Skeletal muscle tissue (tissue), 4 donors: Measurements from ENCODE around the gene HKDC1. TPM values are rescaled to one million over a fixed set of nuclear protein-coding genes. Genes with fewer than 3 reads are reported as not detected.

Experiments
- H3K27ac ChIP-seq: one replicate; pipeline ENCODE4 v1.7.0; 2013; ENCODE audit warnings: mild to moderate bottlenecking, low read depth, low read length, inconsistent platforms
- H3K27me3 ChIP-seq, 3 donors: one replicate each; pipeline ENCODE4 v1.7.0; 2013; ENCODE audit warnings: low read length in 3 of 3; ENCODE audit not compliant: control insufficient read depth in 3 of 3, insufficient read depth in 3 of 3
- H3K36me3 ChIP-seq, 3 donors: one replicate each; pipeline ENCODE4 v1.7.0; 2013; ENCODE audit warnings: low read length in 3 of 3; ENCODE audit not compliant: control insufficient read depth in 3 of 3, insufficient read depth in 3 of 3
- H3K4me1 ChIP-seq, 3 donors: one replicate each; pipeline ENCODE4 v1.7.0; 2013; ENCODE audit warnings: low read length in 3 of 3, mild to moderate bottlenecking in 3 of 3; ENCODE audit not compliant: control insufficient read depth in 3 of 3, insufficient read depth in 3 of 3
- H3K4me3 ChIP-seq, 3 donors: one replicate each; pipeline ENCODE4 v1.7.0; 2013; ENCODE audit warnings: low read length in 3 of 3
- H3K9ac ChIP-seq, 3 donors: one replicate each; pipeline ENCODE4 v1.7.0; 2013; ENCODE audit warnings: low read length in 3 of 3, mild to moderate bottlenecking in 3 of 3, moderate library complexity in 2 of 3, low read depth in 1 of 3
- H3K9me3 ChIP-seq, 3 donors: one replicate each; pipeline ENCODE4 v1.7.0; 2013; ENCODE audit warnings: low read length in 3 of 3; ENCODE audit not compliant: control insufficient read depth in 3 of 3
- total RNA-seq: library from RNA; depleted of rRNA; stranded (reverse); fragments of >200 nt; gene quantifications from one replicate; pipeline ENCODE4 v1.2.3, GENCODE V29; 2014
- donor health status: Osteomylitis.

The HKDC1 gene
- total RNA-seq, 1 donor from 2014 or later: not detected

DNA sequence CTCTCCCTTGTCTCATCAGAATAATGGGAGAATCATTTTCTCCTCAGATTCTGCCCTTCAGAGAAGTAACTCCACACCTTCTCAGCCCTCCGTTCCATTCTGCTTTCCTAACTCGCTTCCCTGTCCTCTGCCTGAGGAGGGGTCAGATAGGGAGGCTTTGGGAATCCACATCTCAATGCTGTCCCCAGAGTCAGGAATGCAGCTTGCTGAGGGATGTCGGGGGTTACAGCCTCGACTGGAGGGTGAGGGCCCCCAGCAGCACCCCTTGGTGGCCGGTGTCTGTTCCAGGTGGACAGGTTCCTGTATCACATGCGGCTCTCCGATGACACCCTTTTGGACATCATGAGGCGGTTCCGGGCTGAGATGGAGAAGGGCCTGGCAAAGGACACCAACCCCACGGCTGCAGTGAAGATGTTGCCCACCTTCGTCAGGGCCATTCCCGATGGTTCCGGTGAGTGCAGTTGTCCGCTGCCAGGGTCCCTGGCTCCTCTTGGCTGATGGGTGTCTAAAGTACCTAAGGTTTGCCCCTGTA is 6.9 kb downstream of the HKDC1 start:
- Histone ChIP-seq H3K4me1 (peaks cover 3 to 12% (median 7%) of the 10 kb centered on the region in 3 donors), H3K36me3 (no peaks in the 10 kb centered on the region), H3K4me3 (no peak overlapping the region), H3K9ac (no peak overlapping the region), H3K9me3 (no peaks in the 10 kb centered on the region), H3K27me3 (peaks cover 0 to 3% (median 0%) of the 10 kb centered on the region in 3 donors), H3K27ac (no peak overlapping the region)

DNA sequence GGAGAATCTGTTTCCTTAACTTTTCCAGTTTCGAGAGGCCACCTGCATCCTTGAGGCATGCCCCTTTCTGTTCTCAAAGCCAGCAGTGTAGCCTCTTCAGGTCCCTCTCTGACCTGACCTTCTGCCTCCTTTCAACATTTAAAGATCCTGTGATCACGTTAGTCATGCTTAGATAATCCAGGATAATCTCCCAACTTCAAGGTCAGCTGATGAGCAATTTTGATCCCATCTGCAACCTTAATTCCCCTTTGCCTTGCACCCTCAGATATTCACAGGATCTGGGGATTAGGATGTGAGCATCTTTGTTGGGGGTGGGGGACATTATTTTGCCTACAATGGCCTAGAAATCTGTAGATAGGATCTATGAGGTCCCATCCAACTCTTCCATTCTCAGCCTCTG is 8.0 kb downstream of the HKDC1 start:
- H3K9ac ChIP-seq: no peak overlapping the region
- H3K36me3 ChIP-seq: no peaks in the 10 kb centered on the region
- peaks cover 0 to 3% (median 0%) of the 10 kb centered on the region in 3 donors for H3K27me3 ChIP-seq
- H3K4me3 ChIP-seq: no peak overlapping the region
- H3K9me3 ChIP-seq: no peaks in the 10 kb centered on the region
- no peak overlapping the region for H3K27ac ChIP-seq
- H3K4me1 ChIP-seq: peaks cover 3 to 12% (median 7%) of the 10 kb centered on the region in 3 donors

DNA sequence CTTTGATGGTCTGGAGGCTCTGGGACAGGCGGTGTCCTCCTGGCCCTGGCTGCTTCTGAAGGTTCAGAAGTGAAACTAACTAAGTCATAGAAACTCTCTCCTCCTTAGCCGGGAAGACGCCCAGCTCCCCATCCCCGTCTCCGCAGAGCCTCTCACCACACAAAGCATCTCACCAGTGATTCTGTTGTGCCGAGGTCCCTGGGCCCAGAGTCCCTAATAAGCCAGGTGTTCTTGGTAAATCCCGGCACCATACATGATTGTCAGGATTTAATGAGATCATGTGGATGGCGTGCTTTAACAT is 9.4 kb downstream of the HKDC1 start:
- H3K36me3 ChIP-seq: no peaks in the 10 kb centered on the region
- H3K4me3 ChIP-seq: peak overlapping the region in 2 of 3 donors; percentile 22 to 23
- H3K4me1 ChIP-seq: peaks cover 3 to 12% (median 7%) of the 10 kb centered on the region in 3 donors
- H3K27ac ChIP-seq: no peak overlapping the region
- H3K27me3 ChIP-seq: peaks cover 0 to 3% (median 0%) of the 10 kb centered on the region in 3 donors
- H3K9me3 ChIP-seq: no peaks in the 10 kb centered on the region
- no peak overlapping the region for H3K9ac ChIP-seq

DNA sequence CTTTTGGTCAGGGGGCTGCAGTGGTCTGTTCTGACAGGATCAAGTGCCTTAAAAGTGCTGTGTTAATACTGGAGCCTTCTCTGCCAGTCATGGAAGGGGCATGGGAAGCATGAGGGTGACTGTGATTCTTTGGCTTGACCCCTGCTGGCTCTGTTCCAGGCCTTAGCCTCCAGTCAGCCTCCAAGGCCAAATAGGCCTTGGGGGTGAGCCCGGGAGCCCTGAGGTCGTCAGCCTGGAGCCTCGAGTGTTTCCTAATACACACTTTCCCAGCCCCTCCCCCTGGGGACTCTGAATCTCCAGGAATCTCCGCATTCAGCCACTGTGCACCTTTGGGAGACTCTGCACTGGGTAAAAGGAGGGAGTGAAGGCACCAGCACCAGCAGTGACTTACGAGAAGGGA is 10.0 kb downstream of the HKDC1 start:
- Histone ChIP-seq H3K27ac (no peak overlapping the region), H3K4me3 (no peak overlapping the region), H3K36me3 (no peaks in the 10 kb centered on the region), H3K9ac (no peak overlapping the region), H3K9me3 (no peaks in the 10 kb centered on the region), H3K4me1 (peaks cover 3 to 12% (median 7%) of the 10 kb centered on the region in 3 donors), H3K27me3 (peaks cover 0 to 3% (median 0%) of the 10 kb centered on the region in 3 donors)

DNA sequence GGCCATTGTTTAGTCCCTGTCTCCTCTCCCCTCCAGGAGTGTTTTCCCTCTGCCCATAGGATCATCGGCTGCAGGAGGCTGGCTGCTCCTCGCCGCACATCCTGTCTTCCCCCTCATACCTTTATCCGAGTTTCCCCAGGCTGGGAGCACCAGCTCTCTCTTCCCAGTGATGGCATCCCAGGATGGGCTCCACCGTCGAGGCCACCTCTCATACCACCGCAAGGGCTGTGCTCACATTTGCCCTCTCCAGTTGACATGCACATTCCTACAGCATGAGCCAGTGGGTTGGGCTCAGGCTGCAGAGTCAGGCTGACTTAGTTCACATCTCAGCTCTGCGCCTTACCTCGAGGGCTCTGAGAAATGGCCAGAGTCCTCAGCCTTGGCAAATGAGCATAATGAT is 12.1 kb downstream of the HKDC1 start:
- Histone ChIP-seq H3K4me3 (no peak overlapping the region), H3K27me3 (peaks cover 0 to 3% (median 0%) of the 10 kb centered on the region in 3 donors), H3K9me3 (no peaks in the 10 kb centered on the region), H3K36me3 (no peaks in the 10 kb centered on the region), H3K4me1 (peaks cover 0 to 12% (median 4%) of the 10 kb centered on the region in 3 donors), H3K27ac (no peak overlapping the region), H3K9ac (no peak overlapping the region)

DNA sequence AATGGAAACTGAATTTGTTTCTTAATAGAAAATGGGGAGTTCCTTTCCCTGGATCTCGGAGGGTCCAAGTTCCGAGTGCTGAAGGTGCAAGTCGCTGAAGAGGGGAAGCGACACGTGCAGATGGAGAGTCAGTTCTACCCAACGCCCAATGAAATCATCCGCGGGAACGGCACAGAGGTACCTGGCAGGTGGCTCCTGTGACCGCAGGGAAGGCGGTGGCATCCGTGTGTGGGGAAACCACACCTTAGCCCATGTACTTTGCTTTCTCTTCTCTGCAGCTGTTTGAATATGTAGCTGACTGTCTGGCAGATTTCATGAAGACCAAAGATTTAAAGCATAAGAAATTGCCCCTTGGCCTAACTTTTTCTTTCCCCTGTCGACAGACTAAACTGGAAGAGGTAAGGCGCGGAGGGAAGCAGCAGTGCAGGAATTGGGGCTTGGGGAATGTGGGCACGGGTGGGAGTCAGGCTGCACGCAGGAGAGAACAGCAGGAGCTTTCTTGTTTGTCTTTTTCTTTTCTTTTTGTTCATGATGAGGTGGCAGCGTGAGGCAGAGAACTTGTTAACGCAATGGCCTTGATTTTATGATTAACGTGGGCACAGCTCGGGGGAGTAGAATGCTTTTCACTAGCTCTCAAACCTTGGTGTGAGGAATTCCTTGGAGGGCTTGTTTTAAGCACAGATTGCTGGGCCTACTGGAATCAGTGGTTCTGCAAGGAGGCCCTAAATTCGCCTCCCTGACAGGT is 12.8 kb downstream of the HKDC1 start:
- no peaks in the 10 kb centered on the region for H3K36me3 ChIP-seq
- H3K27ac ChIP-seq: no peak overlapping the region
- no peak overlapping the region for H3K9ac ChIP-seq
- no peak overlapping the region for H3K4me3 ChIP-seq
- peaks cover 0 to 3% (median 0%) of the 10 kb centered on the region in 3 donors for H3K27me3 ChIP-seq
- peaks cover 0 to 12% (median 7%) of the 10 kb centered on the region in 3 donors for H3K4me1 ChIP-seq
- H3K9me3 ChIP-seq: no peaks in the 10 kb centered on the region

DNA sequence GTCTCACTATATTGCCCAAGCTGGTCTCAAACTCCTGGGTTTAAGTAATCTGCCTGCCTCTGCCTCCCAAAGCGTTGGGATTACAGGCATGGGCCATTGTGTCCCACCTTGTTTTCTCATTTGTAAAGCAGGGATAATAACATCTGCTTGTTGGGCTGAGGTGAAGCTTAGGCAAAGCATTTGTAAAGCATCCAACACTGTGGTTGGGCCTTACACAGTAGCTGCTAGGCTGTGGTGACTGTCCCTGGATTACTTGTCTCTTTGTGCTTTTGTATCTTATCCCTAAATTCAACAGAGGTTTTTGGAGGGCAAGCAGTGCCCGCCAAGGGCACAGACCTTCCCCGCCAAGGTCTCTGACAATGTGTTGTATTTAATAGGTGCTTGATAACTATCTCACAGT is 14.3 kb downstream of the HKDC1 start:
- Histone ChIP-seq H3K9ac (no peak overlapping the region), H3K27ac (no peak overlapping the region), H3K9me3 (no peaks in the 10 kb centered on the region), H3K36me3 (no peaks in the 10 kb centered on the region), H3K4me1 (peaks cover 0 to 5% (median 2%) of the 10 kb centered on the region in 3 donors), H3K4me3 (no peak overlapping the region), H3K27me3 (peaks cover 0 to 3% (median 0%) of the 10 kb centered on the region in 3 donors)

DNA sequence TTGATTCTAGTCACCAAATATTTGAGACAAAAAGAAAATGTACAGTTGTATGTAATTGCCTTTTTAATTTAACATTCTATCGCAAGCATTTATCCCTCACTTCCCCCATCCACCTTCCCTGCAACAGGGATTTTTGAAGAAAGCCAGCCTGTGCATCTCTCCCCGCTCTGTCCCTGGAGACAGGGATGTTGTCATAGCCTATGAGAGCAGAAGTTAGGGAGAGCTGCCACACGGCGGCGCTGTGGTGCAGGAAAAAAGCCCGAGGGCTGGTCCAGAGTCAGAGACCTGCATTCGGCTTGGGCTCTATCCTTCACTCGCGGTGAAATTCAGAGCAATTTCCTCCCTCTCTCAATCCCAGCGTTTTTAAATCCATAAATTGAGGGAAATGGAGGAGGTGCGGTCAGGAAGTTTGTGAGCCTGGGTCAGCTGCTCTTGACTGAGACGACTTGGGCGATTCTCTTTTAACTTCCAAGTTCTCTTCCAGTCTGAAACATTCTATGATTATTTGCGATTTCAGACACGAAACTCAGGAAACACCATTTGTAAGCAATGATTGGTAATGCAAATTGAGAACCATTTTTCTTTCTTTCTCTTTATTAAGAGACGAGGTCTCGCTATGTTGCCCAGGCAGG is 17.5 kb downstream of the HKDC1 start:
- H3K9me3 ChIP-seq: no peaks in the 10 kb centered on the region
- no peaks in the 10 kb centered on the region for H3K36me3 ChIP-seq
- H3K27ac ChIP-seq: no peak overlapping the region
- H3K4me1 ChIP-seq: peaks cover 0 to 4% (median 3%) of the 10 kb centered on the region in 3 donors
- no peaks in the 10 kb centered on the region for H3K27me3 ChIP-seq
- no peak overlapping the region for H3K9ac ChIP-seq
- no peak overlapping the region for H3K4me3 ChIP-seq

DNA sequence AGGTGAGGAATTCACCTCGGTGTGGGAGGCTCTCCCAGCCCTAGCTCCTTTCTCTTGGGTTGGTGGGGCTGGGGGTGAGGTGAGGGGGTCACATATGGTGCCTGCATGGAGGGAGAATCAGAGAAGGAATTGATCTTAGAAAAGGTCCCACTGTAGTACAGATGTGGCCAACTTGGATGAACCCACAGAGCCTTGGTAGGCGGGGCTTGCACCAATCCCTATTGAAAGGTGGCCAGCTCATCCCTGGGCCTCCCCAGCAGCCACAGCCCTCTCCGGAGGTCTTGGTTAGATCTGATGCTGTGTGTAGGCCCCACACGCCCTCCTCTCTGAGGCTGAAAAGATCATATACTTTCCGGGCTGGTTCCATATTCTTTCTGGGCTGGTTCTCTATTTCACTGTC is 19.0 kb downstream of the HKDC1 start:
- Histone ChIP-seq H3K9ac (no peak overlapping the region), H3K4me1 (peaks cover 0 to 4% (median 3%) of the 10 kb centered on the region in 3 donors), H3K36me3 (no peaks in the 10 kb centered on the region), H3K4me3 (no peak overlapping the region), H3K27me3 (no peaks in the 10 kb centered on the region), H3K27ac (no peak overlapping the region), H3K9me3 (no peaks in the 10 kb centered on the region)

DNA sequence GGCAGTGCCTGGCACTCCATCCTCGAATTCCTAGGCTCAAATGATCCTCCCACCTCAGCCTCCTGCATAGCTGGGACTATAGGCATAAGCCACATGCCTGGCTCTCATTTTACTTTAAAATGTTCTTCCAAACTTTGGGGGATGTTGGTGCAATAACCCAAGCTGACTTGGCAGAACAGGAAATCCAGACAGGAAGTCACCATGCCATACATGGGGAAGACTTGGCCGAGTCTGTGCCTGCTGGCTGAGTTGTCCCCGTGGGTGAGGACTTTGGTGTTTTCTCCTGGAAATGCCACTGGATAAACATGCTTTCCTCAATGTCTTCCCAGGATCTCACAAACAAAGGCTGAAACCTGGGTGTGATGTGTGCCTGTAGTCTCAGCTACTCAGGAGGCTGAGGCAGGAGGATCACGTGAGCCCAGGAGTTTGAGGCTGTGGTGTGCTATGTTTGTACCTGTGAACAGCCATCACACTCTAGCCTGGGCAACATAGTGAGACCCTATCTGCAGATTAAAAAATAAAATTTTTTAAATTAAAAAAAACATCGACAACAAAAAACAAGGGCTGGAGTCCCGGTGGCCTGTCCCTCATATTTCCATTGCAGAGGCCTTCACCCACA is 19.8 kb downstream of the HKDC1 start:
- Histone ChIP-seq H3K4me3 (no peak overlapping the region), H3K36me3 (no peaks in the 10 kb centered on the region), H3K4me1 (peaks cover 0 to 4% (median 3%) of the 10 kb centered on the region in 3 donors), H3K9me3 (no peaks in the 10 kb centered on the region), H3K9ac (no peak overlapping the region), H3K27me3 (no peaks in the 10 kb centered on the region), H3K27ac (no peak overlapping the region)
